ENCODE data around the gene APBB1IP.

DNA sequence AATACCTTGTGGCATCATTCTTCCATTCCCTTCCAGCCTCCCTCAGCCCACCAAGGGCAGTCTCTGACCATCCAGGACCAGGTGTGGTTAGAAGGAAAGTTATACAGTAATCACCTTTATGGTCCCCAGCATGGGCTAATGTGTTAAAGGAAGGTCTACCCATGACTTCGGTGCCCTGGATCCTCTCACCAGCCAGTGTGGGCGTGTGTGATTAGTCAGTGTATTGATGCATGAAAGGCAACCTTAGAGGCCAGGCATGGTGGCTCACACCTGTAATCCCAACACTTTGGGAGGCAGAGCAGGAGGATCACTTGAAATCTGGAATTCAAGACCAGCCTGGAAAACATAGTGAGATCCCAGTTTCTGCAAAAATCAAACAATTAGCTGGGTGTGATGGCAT is 88.9 kb downstream of the APBB1IP start:
- TF ChIP-seq, protein P1, sequence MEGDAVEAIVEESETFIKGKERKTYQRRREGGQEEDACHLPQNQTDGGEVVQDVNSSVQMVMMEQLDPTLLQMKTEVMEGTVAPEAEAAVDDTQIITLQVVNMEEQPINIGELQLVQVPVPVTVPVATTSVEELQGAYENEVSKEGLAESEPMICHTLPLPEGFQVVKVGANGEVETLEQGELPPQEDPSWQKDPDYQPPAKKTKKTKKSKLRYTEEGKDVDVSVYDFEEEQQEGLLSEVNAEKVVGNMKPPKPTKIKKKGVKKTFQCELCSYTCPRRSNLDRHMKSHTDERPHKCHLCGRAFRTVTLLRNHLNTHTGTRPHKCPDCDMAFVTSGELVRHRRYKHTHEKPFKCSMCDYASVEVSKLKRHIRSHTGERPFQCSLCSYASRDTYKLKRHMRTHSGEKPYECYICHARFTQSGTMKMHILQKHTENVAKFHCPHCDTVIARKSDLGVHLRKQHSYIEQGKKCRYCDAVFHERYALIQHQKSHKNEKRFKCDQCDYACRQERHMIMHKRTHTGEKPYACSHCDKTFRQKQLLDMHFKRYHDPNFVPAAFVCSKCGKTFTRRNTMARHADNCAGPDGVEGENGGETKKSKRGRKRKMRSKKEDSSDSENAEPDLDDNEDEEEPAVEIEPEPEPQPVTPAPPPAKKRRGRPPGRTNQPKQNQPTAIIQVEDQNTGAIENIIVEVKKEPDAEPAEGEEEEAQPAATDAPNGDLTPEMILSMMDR (IDR thresholded peaks at IDR 0.05), result no peak
- TF ChIP-seq POLR2AphosphoS5 (IDR thresholded peaks at IDR 0.05), result no peak

Measured in esophagus muscularis mucosa (tissue), 3 donors.